ENCODE data around the gene FLT3LG.

DNA sequence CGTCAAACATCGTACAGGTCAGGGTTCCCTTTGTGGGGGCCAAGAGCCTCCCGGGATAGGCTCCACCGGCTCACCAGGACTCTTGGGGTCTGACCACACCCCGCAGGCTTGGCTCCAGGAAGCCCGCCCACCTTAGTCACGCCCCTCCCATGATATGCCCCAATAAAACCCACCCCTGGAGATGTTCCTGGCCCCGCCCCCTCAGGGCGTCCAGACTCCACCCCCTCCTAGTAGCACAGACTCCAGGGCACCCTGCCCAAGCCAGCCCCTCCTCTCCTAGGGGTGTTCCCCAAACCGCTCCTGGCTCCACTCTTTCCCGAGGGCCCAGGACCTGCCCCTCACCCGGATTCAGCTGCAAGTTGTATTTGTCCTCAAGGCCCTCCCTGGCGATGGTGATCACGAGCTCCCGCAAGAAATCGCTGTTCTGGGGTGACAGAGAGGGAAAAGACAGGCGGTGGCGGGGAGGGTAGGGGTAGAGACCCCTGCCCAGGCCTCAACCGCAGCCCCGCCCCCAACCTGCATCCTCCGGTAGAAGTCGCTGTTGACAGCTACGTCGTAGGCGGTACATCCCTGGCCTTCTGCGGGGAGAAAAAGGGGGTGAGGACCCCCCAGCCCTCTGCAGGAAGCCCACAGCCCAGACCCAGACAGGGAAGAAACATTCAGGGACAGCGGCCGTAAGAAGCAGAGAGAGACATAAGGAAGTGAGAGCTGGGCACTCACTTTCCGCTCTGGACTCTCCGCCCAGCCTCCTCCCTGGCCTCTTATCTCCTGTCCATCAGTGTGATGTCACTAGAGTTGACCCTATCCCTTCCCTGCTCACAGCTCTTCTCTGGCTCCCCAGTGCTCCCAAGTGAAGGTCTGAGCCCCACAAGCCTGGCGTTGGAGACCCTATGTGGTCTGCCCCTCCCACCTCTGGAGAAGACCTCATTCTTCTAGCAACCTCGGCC, 26.3 kb upstream of the FLT3LG start:
- TF ChIP-seq, protein P1, sequence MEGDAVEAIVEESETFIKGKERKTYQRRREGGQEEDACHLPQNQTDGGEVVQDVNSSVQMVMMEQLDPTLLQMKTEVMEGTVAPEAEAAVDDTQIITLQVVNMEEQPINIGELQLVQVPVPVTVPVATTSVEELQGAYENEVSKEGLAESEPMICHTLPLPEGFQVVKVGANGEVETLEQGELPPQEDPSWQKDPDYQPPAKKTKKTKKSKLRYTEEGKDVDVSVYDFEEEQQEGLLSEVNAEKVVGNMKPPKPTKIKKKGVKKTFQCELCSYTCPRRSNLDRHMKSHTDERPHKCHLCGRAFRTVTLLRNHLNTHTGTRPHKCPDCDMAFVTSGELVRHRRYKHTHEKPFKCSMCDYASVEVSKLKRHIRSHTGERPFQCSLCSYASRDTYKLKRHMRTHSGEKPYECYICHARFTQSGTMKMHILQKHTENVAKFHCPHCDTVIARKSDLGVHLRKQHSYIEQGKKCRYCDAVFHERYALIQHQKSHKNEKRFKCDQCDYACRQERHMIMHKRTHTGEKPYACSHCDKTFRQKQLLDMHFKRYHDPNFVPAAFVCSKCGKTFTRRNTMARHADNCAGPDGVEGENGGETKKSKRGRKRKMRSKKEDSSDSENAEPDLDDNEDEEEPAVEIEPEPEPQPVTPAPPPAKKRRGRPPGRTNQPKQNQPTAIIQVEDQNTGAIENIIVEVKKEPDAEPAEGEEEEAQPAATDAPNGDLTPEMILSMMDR (conservative IDR thresholded peaks at IDR 0.05; ENCODE audit: low read length) = no peak
- no peak for TF ChIP-seq EZH2phosphoT487 (IDR thresholded peaks at IDR 0.05; ENCODE audit: borderline replicate concordance, low read depth, low read length)

All from OCI-LY7 (cell line).